ENCODE measurements around the gene EPHA4. TPM values are rescaled to one million over a fixed set of nuclear protein-coding genes. Genes with fewer than 3 reads are reported as not detected.

Gene EPHA4
- total RNA-seq, 1 experiment from 2014 or later: 3.4 TPM

GRCh38 chr2:221454459-221455105 lies 117.5 kb downstream of the EPHA4 start:
- POLR2A ChIA-PET: no interaction called here
- CTCF ChIA-PET: no interaction called here
- intact Hi-C loops (cut with micrococcal nuclease; ENCODE audit: unreplicated experiment) (no loop called here), in situ Hi-C loops (cut with HindIII; ENCODE audit: low pct_unique_long_range_greater_than_20kb, low sequenced_read_pairs) (no loop called here)
- H3K27me3 ChIP-seq (ENCODE audit: control insufficient read depth, insufficient read depth, low read length): no peaks in the 10 kb centered on the region
- no peak for ATAC-seq
- DNase-seq (ENCODE audit: low read depth, low spot score): no peak
- no peaks in the 10 kb centered on the region for H3K36me3 ChIP-seq (ENCODE audit: control insufficient read depth, insufficient read depth, low read length)
- H3K9me3 ChIP-seq (ENCODE audit: control insufficient read depth, insufficient read depth, low read depth, low read length): no peaks in the 10 kb centered on the region
- TF ChIP-seq CTCF (IDR thresholded peaks at IDR 0.05) (no peak), REST (IDR thresholded peaks at IDR 0.05; ENCODE audit: insufficient read depth in 1 of 2, low read depth in 2 of 2, low read length in 1 of 2) (no peak), TCF7L2 (IDR thresholded peaks at IDR 0.05; ENCODE audit: low read depth, low read length) (no peak), SIN3A (IDR thresholded peaks at IDR 0.05; ENCODE audit: borderline replicate concordance, insufficient read depth, low read depth, low read length) (no peak), POLR2AphosphoS5 (IDR thresholded peaks at IDR 0.05; ENCODE audit: low read depth, low read length) (no peak)
- H3K4me1 ChIP-seq (ENCODE audit: control insufficient read depth, insufficient read depth, low read length): no peaks in the 10 kb centered on the region
- H3K4me3 ChIP-seq (ENCODE audit: low read depth in 2 of 2, low read length in 2 of 2): no peak overlapping the region
- no peak overlapping the region for H3K27ac ChIP-seq (ENCODE audit: low read length)
- no TSS peak for BruUV-seq (replicated peaks)

- no peaks in the 10 kb centered on the region for H3K9me3 ChIP-seq (ENCODE audit: control insufficient read depth, insufficient read depth, low read depth, low read length)
- no peaks in the 10 kb centered on the region for H3K27me3 ChIP-seq (ENCODE audit: control insufficient read depth, insufficient read depth, low read length)
- ChIA-PET POLR2A (no interaction called here), CTCF (no interaction called here)
- no peak for TF ChIP-seq TCF7L2 (IDR thresholded peaks at IDR 0.05; ENCODE audit: low read depth, low read length)
- no peak for TF ChIP-seq SIN3A (IDR thresholded peaks at IDR 0.05; ENCODE audit: borderline replicate concordance, insufficient read depth, low read depth, low read length)
- no peak for TF ChIP-seq REST (IDR thresholded peaks at IDR 0.05; ENCODE audit: insufficient read depth in 1 of 2, low read depth in 2 of 2, low read length in 1 of 2)
- intact Hi-C loops (cut with micrococcal nuclease; ENCODE audit: unreplicated experiment) (no loop called here), in situ Hi-C loops (cut with HindIII; ENCODE audit: low pct_unique_long_range_greater_than_20kb, low sequenced_read_pairs) (no loop called here)
- BruUV-seq (replicated peaks): no TSS peak
- H3K36me3 ChIP-seq (ENCODE audit: control insufficient read depth, insufficient read depth, low read length): no peaks in the 10 kb centered on the region
- no peak for ATAC-seq
- H3K4me1 ChIP-seq (ENCODE audit: control insufficient read depth, insufficient read depth, low read length): no peaks in the 10 kb centered on the region
- H3K27ac ChIP-seq (ENCODE audit: low read length): no peak overlapping the region
- H3K4me3 ChIP-seq (ENCODE audit: low read depth in 2 of 2, low read length in 2 of 2): no peak overlapping the region
- no peak for DNase-seq (ENCODE audit: low read depth, low spot score)
Observed at GRCh38 chr2:221451862-221452788, 120.0 kb downstream of the EPHA4 start.

All from Panc1 (cell line).